Left kidney (tissue), 2 donors: ENCODE results near the gene THEMIS. TPM values are rescaled to one million over a fixed set of nuclear protein-coding genes. Genes with fewer than 3 reads are reported as not detected.

ENCODE experiments used
- DNase-seq: peaks from one replicate; pipeline ENCODE4 v3.0.0-alpha.2; 2013
- polyA plus RNA-seq: library from polyadenylated mRNA; unstranded; fragments of 120-200 nt; gene quantifications from one replicate; pipeline ENCODE4 v1.2.1, GENCODE V29; 2013; ENCODE audit not compliant: insufficient read length

The THEMIS gene
- polyA plus RNA-seq, 1 donor = 0.08 TPM

DNA sequence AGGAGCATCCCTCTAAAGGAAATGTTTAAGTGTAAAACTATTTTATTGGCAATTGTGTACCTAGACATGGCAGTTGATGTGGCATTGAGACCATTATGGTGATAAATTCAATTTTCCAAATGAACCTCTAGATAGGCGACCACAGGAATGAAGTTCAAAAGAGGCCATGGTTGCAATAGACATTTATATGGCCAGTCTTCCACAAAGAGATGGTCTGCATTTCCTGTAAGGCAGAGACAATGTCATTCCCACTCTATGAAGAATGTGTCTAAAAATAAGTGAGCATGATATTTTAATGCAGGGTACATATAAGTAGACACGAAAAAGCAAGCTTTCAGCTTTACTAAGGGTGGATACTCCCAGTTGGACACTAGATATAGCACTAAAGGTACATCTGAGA lies 40.9 kb downstream of the THEMIS start:
- DNase-seq = no peak

DNA sequence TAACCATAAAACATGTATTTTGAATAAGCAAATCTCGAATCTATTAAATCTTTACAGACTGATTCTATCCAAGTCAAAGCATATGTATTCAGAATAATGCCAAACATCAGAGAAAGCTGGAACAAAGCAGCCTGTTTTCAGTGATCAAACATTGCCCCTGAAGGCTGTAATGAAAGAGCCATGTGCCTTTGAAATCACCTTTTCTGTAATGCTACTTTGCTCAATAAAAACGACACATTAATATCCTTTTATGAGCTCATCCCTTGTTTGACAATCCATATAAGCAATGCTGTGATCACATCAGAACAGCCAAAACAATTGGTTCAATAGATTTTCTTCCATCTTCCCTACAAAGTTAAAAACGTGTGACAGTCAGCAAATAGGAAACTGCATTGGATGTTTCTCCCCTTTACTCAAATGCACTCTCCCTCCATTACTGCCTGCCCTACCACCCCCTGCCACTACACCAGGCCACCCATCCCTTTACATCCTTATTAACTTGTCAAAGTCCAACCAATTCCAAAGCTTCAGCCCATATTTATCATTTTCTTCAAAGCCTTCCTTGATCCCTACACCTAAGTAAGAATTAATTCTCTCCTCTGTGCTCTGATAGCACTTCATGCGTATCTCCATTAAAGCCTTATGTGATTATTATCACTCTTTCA lies 42.0 kb downstream of the THEMIS start:
- no peak for DNase-seq

DNA sequence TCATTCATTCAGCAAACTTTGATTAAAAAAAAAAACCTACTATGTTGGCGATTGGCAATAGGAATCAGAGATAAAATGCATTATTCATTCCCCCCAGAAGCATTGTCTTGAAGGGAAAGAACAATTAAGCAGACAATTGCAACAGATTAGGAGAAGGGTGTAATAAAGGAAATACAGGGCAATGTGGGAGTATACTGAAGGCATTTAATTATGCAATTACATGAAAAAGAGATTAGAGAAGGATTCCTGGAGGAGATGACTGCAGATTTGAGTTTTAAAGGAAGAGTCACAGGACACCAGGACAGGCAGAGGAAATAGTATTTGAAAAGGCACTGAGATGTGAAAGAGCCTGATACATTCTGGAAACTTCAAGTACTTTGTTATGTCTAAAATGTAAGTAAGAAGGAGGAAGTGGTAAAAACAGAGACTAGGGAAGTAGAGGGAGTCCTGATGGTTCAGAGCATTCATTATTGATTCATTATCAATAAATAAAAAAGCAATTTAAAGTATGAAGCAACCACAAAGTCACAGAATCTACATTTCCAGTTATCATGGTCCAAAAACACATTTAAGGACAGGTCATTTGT lies 43.7 kb downstream of the THEMIS start:
- DNase-seq = no peak

DNA sequence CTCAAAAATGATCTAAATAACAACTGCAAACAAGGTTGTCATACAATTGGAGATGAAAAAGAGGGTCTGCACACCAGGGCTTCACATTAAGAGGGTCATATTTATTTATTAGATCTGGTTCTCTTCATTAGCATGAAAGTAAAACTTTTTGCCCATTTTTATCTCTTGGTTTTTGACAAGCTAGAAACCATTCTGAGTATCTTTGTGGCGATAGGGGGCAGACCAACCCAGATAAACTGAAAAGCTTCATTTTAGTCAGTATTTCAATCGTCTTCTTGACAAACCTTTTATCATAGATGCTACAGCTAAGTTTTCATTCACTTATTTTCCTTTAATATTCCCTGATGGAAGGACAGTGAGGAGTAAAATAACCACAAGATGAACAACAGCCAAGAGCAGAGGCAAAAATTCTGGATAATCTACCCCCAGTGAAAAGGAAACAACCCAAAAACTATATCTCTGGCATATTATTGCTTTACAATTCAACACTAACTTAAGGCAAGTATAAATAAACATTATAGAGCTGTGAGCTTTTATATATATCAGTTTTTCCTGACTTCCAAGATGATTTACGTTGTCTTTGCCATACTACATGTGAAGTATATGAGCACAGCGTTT lies 45.2 kb downstream of the THEMIS start:
- DNase-seq = peak; percentile 22

GRCh38 chr6:127854009-127854408 lies 46.8 kb downstream of the THEMIS start:
- no peak for DNase-seq

- DNase-seq = no peak
Observed at GRCh38 chr6:127851197-127851596, 49.7 kb downstream of the THEMIS start.

- DNase-seq = no peak
Observed at GRCh38 chr6:127845242-127845641, 55.6 kb downstream of the THEMIS start.

DNA sequence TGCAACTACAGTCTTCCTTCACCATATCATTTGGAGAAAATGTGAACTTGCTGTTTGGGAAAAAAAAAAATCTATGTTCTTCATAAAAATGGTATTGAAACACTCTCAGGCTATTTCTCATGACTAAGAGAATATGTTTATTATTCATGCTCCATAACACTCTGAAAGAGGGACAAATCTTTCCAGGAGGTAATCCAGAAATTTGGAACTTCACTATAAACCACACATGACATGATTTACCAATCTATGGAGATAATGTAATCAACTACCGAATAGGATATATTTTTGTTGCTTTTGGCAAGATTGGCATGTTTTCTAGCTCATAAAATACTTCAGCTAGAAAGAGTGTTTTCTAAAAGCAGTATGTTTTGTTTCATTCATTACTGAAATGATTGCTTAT lies 56.3 kb downstream of the THEMIS start:
- DNase-seq = no peak

DNA sequence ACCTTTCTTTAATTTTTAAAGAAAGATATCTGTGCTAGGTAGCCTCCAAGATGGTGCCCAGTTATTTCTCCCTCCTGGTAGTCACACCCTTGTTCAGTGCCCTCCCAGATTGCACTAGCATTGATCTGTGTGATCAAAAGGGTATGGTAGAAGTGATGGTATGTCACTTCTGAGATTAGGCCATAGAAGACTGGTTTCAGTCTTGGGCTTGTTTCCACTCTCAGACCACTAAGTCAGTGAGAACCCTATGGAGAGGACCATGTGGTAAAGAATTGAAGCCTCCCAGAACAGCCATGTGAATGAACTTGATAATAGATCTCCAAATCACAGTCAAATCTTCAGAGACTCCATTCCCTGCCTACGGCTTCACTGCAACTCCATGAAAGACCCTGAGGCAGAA lies 57.3 kb downstream of the THEMIS start:
- DNase-seq = no peak

DNA sequence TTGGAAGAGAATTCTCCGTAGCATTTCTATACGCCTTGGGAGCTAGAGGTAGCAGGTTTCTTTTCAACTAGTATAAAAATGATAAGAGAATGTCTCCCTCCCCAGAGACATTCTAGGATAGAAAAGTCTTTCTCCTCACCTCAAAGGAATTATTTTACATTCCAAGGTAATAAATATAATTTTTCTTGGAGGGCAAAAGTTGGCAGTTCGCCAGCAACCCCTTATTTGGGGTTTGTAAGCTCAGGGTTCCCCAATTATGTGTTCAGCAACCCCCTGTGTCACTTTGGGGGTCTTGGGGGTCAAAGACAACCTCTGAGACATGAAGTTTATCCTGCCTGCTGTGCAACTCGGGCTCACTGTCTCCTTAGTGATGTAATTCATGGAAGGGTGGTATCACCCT lies 58.3 kb downstream of the THEMIS start:
- no peak for DNase-seq

DNA sequence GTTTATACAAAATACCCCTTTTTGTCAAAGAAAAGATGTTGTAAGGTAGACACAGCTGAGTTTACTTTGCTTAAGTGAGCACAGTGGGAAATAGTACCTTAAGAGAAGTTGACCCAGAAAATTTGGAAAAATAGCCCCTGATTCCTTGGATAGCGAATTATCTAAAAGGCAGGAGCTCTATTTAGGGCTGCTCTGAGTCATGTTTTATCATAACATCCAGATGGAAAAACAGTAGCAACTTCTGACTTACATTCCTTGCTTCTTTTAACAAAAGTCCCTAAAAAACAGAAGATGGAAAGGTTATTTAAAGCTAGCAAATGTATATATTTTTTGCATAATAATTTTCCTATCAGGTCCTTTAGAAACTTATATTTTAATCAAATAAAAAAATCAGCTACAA lies 59.0 kb downstream of the THEMIS start:
- no peak for DNase-seq

DNA sequence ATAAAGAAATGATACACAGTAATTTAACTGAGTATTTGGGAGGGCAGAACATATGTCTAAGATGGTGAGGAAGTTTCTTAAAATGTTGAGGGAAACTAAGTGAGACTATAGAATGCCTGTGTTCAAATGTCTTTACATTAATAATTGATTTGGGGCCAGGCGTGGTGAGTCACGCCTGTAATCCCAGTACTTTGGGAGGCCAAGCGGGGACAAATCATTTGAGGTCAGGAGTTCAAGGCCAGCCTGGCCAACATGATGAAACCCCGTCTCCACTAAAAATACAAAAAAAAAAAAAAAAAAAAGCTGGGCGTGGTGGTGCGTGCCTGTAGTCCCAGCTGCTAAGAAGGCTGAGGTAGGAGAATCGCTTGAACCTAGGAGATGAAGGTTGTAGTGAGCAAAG lies 66.7 kb downstream of the THEMIS start:
- no peak for DNase-seq

- DNase-seq = no peak
Observed at GRCh38 chr6:127833336-127833735, 67.5 kb downstream of the THEMIS start.

DNA sequence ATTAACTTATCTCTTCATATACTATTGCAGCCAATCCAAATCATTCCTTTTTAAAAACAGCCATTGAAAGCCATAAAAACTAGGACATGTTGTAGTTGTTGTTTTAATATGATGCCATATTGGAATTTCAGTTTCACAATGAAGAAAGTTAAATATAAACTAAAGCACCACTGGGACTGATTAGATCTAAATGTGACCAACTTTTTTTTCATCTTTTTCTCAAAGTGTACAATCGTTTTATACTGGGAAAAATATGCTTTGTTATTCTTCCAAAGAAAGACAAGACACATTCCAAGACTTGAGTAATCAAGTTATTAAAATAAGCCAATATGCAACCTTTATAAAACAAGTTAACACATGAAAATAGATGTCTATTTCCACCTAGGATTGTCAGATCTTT lies 68.5 kb downstream of the THEMIS start:
- DNase-seq = no peak

DNA sequence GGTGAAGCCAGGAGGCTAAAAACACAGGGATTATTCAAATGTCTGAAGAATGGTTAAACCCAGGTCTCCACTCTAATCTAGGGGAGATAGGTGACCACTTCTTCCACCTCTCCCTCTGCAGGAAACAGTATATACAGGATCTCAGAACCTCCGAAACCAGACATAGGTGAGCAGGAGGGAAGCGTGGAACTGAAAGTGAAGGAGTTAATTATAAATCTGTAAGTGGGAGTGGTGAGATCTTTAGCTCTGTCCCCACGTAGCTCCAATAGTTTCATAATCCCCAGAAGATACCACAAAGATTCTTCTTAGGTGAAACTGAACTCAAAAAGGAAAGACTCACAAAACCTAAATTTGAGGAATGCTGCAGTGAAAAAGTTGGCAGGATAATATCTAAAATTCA lies 76.8 kb downstream of the THEMIS start:
- DNase-seq = no peak

DNA sequence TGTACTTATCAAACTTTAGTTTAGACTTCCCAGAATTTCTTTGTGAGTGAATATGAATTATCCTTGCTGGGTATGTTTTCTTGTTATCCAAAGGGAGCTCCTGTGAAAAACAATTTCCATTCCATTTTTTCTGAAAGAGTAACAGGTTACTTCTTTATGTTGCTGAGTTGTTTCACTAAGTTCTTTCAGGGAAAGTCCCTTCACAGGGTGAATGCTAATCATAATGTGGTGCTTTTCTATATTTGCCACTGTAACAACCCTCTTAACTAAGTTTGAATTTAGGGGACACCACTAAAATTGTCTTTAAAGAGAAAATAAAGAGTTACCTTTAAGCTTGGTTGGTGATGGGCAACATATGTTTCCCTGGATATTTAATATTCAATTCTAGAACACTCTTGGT lies 79.4 kb downstream of the THEMIS start:
- DNase-seq = no peak

DNA sequence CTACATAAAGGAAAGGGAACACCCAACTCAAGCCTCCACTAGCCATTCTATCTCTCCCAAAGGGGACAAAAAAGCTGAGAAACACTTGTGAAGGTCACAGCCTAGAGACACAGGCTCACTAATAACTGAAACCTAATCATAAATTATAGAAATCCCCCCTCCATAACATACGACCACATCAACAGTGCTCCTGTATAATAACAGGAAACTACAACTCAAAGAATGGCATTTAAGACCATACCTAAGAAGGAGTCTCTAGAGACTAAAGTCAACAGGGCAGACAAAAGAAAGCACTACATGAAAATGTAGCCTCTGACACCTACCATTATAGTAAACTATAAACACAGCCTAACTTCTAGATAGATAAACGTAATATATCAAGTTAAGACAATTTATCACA lies 82.7 kb downstream of the THEMIS start:
- no peak for DNase-seq

- no peak for DNase-seq
Observed at GRCh38 chr6:127816643-127817042, 84.2 kb downstream of the THEMIS start.

- no peak for DNase-seq
Observed at GRCh38 chr6:127813699-127814027, 87.2 kb downstream of the THEMIS start.

- no peak for DNase-seq
Observed at GRCh38 chr6:127812985-127813698, 87.7 kb downstream of the THEMIS start.

DNA sequence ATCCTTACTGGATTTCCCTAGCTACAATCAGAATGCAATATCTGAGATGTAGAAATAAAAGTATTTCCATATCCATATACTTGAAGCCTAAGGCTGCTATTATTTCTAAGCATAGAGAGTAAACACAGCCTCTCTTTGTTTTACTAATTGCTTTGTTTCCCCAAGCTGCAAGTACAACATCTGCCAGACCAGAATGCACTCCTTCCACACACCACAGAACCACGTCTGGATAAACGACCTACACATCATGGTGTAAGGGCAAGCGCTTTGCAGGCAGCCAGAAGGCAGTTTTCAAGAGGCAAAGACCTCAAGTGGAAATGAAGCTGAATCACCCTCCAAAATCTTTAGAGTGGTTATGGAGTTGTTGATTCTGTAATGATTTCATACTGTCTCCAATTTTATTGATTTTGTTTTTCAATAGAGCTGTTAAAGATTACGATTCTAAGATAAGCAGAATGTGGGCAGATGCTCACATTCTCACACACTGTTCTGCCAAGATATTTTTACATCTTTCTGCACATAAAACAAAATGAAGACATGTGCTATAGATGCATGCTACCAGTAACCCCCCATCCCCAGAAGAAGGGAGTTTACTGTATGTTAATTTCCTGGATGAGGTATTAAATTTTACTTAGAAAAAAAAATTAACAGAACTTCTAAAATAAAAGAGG lies 88.8 kb downstream of the THEMIS start:
- no peak for DNase-seq

DNA sequence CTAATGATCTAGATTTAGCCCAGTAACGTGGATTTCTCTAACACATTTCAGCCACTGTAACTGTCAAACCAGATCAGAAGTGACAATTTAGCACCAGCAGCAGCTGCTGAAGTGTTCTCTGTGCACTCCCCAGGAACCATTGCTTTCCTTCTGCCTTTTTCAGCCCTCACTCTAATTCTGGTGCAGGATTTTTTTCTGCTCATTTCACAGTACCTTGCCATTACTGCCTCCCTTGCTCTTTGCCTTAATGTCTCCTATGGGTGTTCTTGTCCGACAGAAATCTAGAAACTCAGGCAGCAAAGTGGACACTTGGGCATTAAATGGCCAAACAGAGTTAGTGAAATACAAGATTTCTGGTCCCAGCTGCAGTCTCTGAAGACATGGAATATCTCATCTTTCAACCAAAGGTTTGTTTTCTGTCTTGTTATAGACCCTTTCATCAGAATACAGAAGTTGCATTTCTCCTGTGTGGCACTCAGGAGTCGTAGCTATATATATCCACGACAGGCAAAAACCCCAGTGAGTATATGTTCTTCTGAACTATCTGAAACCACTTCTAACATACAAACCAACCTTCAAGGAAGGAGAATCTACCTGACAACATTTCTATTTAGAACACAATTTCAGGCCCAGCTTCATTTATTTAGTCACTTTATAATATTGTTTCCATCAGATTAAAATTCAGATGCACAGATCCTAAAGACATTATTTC lies 92.9 kb downstream of the THEMIS start:
- DNase-seq = no peak
